GDM1 (cell line): Measurements from ENCODE around the gene CD300LD.

Experiments
- DNase-seq: peaks from one replicate; lab custom pipeline; 2025; lab: John Stamatoyannopoulos, UW

CD300LD gene

DNA sequence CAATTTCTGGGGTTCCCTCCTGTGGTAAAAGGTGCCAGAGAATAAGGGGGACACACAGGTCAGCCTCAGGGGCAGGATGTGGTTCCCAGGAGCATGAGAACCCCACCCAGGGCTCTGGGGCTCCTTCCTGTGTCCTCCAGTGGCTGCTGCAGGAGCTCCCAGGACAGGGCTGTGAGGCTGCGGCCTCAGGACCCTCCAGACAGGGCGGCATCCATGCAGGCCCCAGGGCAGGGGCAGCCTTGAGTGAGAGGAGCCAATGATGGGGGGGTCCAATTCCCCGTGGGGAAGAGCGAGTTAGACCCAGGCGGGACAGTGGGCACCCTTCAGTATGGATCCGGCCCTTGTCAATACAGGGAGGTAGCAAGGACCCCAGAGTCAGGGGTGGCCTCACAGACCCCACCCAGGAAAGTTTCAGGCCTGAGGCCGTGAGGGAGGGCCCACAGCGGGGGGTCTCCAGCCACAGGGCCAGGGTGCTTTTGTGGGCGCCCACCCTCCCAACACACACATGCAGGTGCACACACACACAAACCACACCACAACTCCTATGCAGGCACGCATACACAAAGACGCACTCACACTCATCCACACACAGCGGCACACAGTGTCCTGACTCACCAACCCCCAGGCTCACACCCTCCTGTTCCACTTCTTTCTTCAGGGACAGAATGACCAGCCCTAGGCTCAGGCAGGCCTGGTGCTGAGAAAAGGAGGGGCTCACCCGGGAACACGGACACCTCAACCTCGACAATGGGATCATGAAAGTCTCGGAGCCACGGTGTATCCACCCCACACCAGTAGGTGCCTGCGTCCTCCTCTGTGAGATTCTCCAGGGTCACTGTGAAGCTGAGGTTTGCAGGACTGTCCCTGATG lies 48.0 kb downstream of the CD300LD start:
- no peak for DNase-seq

DNA sequence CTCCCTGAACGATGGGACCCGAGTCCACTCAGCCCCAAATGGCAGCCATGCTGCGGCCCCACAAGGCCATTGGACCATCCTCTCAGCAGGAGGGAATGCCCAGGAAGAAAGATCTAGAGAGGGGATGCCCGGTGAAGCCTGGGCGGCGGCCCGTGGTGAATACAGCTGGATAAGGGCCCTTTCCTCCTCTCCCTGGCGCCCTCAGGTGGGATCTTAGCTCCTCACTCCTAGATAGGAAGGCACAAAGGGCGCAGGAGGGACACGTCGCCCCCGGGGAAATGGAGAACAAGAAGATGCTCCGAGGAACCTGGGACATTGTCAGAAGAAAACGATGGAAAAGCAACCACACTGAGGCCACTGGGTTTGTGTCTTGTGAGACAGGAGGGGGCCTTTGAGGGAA lies 48.7 kb downstream of the CD300LD start:
- DNase-seq: no peak

DNA sequence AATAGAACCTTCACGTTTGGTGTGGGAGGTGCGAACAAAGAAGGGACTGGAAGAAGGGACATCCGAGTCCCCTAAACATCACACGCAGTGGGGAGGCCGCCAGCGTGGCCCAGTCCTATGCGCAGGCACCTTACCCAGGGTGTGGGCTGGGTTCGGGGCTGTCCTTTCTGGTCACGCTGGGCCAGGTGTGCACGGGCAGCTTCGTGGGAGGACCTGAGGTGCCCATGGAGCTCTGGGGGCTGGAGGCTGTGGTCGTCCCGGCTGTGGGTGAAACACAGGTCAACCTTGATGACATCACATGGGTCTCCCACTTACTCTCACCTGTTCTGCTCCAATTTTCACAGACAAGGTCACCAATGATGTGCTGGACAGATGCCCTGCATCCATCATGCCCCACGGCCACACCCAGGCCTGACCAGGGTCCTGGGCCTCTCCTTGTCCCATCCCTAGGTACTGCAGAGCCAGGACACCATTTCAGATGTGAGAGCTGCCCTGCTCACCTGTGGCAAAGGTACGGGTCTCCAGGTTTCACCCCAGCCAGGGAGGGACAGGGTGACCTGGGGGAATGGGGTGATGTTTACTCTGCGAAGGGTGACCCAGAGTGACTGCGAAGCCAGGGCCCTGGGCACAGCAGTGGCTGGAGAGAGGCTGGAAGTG lies 49.2 kb downstream of the CD300LD start:
- no peak for DNase-seq

DNA sequence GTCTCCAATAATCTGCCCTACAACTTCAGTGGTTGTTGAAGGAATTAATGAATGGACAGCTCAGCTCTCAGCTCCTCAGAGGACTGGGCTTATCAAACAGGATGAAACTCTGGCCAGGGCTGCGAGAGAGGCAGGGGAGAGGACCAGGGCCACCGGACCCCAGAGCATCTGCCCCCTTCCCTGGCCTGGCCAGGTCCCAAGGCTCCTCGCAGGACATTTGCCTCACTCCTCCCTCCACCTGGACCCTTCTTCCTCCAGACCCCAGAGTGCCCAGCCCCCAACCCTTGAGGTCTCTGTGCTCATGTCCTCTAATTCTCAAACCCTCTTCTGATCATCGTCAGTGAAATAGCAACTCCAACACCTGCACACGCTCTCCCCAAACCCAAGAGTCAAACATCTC lies 49.9 kb downstream of the CD300LD start:
- no peak for DNase-seq

GRCh38 chr17:74541176-74542111 lies 50.6 kb downstream of the CD300LD start:
- no peak for DNase-seq

GRCh38 chr17:74539281-74539820 lies 52.7 kb downstream of the CD300LD start:
- no peak for DNase-seq

GRCh38 chr17:74536890-74537289 lies 55.2 kb downstream of the CD300LD start:
- DNase-seq: no peak

GRCh38 chr17:74532115-74532514 lies 60.0 kb downstream of the CD300LD start:
- peak; percentile 95 for DNase-seq

DNA sequence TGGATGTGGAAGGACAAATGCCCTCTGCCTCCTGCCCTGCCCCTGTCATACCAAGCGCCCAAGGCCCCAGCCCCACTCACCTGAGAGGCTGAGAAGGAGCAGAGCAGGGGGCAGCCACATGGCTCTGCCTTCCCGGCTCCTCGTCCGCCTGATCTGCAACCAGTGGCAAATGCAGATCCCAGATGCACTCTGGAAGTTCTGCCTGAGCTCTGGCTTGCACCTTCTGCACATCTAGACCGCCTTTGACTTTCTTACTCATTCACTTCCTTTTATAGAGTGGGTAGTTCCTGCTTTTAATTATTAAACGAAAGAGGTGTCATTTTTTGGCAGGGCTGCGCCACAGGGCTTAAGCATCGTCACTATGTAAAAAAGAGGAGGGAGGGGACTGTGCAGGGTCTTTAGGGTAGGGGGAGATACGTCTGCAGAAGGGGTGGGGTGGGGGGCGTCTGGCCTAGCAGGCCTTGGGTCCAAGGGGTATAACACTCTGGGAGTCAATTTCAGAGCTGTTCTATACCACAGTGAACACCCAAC lies 60.8 kb downstream of the CD300LD start, which contains the start of gene CD300LB:
TSS of gene CD300LB (minus strand) at position 245 of the 531 bp plus-strand sequence. CDS start at position 120, 125 bp downstream.
- DNase-seq: no peak

DNA sequence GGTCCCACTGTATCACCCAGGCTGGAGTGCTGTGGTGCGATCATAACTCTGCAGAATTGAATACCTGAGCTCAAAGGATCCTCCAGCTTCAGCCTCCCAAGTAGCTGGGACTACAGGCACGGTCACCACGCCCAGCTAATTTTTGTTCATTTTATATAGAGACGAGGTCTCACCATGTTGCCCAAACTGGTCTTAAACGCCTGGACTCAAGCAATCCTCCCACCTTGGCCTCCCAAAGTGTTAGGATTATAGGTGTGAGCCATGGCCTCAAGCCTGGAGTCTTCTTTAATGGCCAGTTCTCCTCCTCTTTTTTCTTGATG lies 61.3 kb downstream of the CD300LD start:
- DNase-seq: no peak
